CD4-positive, alpha-beta T cell treated with Interleukin-12 subunit alpha and Interleukin-12 subunit beta, for 1 hour (primary cell): ENCODE data around the gene CTSW.

ENCODE experiments used
- DNase-seq: peaks from one replicate; pipeline ENCODE4 v3.0.0-alpha.2; 2020

CTSW gene

DNA sequence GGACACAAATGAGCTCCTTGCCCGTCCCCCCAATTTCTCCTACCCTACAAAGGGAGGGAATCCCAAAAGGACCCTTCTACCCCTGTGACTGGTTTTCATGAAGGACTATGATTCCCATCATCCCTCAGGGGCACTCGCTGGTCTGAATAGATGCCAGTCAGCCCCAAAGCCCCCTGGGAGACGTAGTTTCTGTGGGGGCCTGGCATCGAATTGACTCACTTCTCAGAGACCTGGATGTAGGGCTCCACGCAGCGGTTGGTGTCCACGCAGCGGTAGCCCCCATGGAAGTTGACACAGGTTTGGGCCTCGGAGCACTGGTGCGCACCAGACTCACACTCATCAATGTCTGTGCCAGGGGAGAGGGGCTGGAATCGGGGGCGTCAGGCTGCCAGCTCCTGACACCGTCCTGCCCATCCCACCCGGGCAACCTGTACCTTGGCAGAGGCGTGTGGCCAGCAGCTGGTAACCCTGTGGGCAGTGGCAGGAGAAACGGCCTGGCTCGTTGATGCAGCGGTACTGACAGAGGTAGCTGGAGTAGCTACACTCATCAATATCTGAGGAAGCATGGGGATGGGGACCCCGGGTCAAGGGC lies 11.5 kb upstream of the CTSW start:
- peak; percentile 45 for DNase-seq

DNA sequence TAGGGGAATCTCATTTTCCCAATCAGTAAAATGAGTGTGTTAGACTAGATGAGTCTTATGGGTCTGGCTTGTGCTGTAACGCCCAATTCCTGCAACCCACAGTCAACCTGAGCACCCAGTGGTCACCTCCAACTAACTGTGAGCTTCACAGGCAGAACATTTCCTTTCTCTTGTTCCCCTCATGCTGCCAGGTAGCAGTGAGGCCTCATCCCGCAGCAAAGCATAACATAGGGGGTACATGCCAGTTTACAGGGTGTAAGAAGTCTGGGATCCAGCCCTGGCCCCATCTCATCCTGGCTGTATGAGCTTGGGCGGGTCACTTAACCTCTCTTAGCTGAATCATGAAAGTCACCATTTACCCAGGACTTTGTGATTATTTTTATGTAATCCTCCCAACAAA lies 10.7 kb upstream of the CTSW start:
- DNase-seq: no peak

DNA sequence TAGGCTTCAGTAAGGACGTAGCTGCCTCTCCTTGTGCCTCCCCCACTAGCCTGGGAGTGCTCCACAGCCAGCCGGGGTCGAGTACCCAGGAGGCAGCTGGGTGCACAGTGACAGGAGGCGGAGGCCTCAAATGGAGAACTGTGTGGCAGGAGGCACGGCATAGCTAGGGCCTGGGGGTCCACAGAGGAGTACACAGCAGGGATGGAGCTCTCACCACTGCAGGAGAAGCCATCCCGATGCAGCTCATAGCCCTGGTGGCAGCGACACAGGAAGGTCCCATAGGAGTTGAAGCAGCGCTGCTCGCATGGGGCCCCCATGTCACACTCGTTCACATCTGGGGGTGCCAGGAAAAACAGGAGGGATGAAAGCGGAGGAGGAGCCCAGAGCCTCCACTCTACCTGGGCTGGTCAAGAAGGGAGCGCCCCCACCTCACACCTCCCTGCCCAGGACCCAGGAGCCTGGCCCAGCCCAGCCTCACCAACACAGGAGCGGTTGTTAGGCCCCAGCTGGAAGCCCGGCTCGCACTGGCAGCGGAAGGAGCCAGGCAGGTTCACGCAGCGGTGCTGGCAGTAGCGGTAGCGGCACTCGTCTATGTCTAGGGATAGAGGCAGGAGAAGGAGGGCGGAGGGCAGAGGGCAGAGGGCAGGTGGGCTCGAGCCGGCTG lies 9.9 kb upstream of the CTSW start:
- DNase-seq: no peak

DNA sequence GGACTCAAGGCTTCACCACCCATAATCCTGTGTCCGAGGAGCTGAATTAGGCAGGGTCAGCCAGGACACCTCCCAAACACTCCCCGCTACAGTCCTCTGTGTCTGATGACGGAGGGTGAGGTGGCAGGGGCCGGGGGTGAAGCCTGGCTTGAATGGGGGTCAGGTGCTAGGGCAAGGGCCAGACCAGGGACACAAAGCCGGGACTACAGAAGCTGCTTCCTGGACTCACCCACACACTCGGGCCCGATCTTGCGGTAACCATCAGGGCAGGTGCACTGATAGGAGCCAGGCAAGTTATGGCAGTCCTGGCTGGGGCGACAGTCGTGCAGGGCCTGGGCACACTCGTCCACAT lies 9.4 kb upstream of the CTSW start:
- DNase-seq: no peak

DNA sequence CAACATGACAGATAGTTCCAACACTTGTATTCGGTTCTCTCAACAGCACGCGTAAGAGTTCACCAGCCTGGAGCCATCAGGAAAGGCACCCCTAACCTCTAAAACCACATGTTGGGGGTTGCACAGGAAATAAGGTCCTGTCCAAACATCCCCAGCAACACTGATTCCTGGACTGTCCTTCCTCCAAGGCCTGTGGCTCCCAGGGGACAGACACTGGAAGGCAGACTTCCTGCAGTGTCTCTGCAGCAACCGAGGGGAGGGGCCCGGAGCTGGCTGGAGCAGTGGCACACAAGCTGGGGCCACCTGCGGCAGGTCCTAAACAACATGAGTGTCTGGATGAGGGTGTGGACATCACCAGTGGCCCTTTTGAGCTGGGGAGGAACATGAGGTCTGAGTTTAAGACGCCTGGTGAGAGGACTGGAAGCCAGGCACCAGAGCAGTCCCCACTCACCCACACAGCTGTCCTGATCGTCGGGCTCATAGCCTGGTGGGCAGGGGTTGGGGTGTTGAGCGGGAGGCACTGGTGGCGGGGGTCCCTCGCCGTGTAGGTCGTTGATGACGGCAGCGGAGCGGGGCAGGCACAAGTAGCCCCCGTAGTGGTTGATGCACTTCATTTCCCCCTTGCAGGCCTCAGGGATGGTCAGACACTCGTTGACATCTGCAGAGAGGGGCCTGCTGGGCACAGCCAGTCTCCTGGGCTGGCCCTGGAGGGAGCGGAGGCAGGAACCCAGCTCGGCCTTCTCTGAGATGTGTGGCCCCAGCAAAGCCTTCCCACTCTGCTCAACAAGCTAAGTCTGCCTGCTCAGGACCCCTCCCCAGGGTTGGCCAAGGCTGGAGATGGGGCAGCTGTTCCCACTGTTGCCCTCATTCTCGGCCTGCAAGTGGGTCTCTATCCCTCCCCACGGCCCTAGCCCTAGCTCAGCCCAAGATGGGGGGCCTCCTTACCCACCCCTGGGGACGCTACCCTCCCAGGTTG lies 8.6 kb upstream of the CTSW start:
- DNase-seq: no peak

DNA sequence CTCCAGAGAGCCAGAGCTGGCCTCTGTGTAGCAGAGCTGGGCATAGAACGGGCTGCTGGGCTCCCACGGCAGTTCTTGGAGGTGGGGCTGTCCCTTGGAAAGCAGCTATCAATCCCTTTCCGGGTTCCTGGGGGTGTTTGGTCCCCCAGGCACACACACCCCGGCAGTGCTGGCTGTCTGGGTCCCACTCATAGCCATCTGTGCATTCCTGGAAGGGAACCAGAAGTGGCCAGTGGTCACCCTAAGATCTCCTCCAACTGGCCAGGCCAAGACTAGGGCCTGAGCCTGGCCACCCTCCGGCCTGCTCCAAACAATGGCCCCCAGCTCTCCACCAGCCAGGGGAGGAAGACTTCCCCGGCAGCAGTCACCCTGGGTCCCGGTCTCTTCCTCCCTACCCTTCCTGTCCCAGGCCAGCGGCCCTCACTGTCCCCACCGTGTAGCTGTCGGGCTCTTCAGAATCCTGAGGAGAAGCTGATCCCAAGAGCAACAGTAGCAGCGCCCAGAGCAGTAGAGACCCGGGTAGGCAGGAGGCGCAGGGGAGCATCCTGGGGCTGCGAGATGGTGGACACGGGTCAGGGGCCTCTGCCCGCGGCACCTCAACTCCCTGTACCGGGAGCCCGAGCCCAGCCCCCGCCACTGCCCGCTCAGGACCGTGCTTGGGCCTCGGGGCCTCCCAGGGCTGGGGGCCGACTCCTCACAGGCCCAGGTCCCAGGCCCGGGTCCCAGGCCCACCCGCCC lies 7.7 kb upstream of the CTSW start:
- no peak for DNase-seq

DNA sequence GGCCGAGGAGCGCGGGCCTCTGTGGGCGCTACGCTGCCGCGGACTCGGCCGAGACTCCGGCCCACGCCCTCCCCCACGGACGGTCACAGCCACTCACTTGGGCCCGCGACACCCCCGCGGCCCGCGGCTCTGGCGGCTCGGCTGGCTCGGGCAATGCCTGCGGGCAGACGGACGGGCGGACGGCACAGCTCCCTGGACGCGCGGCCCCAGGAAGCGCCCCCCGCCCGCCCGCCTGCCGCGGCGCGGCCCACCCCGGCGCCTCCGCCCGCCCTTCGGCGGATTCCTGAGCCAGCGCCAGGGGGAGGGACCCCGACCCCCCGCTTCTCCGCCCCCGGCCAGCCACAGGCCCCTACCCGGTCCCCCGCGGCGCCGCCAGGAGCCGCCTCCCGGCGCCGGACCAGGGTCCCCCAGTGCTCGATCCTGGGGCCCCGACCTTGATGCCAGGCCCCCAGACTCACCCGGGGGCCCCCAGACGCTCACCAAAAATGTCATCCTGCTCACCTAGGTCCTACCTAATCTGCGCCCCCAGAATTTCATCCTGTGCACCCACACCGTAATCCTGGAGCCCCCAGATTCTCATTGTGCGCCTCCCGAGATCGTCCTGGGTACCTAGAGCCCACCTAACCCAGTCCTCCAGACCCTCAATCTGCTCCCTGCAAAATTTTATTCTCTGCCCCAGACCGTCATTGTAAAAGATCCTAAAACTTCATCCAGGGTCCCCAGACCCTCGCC lies 6.9 kb upstream of the CTSW start, which contains the start of gene EFEMP2:
EFEMP2 (minus strand) TSS at position 215 of the 732 bp plus-strand sequence. CDS start 446 bp downstream, outside the sequence.
- DNase-seq: no peak

DNA sequence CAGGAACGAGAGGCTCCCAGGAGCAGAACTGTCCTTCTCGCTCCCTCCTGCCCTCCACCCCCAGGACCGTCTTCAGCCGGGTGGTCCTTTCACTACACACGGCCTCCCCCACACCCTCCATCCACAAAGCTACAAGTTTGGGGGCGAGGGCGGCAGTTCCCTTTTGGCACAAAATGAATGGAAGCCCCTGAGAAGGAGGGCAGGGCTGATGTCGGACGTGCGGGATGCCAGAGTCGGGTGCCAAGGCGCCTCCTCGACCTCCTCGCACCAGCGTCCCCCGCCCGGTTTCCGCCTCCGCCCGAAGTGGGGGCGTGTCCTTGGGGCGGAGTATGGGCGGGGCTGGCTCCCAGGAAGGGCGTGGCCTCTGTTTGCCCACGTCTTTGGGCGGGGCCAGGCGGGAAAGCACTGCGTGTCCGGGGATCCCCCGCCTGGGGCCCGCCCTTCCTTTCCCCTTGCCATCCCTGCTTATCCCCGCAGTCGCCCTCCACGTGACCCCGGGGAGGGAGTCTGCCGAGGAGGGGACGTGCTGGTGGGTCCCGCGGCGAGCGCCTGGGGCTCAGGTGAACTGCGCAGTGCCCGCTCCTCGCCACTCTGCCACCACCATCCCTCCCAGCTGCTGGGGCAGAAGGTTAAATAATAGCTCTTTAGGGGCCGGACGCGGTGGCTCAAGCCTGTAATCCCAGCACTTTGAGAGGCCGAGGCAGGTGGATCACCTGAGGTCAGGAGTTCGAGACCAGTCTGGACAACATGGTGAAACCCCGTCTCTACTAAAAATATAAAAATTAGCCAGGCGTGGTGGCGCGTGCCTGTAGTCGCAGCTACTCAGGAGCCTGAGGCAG lies 6.1 kb upstream of the CTSW start:
- DNase-seq: peak; percentile 97

DNA sequence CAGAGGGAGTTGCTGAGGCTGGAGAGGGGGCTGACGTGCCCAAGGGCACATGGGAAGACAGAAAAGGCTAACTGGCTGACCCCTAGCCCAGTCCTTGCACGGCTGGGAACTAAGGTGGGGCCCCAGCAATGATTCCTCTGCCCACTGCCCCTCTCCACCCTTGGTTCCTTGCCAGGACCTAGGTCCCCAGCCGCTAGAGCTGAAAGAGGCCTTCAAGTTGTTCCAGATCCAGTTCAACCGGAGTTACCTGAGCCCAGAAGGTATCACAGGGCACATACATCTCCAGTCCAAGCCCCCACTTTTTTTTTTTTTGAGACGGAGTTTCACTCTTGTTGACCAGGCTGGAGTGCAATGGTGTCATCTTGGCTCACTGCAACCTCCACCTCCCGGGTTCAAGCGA lies 390 bp downstream of the CTSW start:
- DNase-seq: no peak

DNA sequence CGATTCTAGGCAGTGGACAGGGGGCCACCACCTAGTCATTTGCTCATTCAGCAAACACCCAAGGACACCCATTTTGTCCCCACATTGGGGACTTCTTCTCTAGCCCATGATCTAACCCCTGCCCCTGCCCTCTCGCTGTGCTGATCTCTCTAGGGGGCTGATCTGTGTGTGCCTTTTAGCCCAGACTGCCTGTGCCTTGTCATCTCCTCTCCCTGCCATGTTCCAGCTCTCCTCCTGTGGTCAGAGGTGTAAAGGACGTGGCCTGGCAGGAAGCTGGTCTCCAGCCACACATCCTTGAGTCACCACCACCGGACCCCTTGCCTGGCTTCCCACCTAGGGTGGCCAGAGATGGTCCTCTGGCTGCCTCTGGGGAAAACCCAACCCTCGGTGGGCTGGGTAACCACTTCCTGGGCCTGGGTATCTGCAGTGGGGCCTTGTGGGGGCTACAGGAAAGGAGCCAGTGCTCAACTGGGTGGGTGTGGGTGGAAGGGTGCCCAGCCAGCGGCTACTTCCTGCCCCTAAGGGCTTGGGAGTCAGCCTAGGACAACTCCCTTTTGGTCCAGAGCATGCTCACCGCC lies 1.3 kb downstream of the CTSW start:
- no peak for DNase-seq

DNA sequence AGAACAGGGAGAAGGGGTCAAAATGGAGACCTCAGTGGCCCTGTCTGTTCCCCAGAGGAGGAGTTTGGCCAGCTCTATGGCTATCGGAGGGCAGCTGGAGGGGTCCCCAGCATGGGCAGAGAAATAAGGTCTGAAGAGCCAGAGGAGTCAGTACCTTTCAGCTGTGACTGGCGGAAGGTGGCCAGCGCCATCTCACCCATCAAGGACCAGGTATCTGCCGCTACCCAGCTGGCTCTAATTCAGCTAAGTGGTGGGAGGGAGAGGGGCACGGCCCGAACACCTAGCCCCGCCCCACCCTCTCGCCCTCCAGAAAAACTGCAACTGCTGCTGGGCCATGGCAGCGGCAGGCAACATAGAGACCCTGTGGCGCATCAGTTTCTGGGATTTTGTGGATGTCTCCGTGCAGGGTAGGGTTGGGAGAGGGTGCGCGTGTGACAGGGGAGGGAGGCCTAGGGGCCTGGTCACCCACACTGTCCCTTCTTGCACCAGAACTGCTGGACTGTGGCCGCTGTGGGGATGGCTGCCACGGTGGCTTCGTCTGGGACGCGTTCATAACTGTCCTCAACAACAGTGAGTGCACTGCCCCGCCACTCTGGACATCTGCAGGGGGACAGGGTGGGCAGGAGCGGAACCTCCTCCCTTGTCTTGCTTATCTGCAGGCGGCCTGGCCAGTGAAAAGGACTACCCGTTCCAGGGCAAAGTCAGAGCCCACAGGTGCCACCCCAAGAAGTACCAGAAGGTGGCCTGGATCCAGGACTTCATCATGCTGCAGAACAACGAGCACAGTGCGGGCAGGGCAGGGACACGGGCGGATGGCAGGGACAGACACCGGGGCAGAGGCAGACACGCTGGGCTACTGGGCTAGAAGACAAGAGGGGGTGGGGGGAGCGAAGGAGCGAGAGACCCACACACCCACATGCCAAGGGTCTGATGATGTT lies 2.8 kb downstream of the CTSW start:
- no peak for DNase-seq

DNA sequence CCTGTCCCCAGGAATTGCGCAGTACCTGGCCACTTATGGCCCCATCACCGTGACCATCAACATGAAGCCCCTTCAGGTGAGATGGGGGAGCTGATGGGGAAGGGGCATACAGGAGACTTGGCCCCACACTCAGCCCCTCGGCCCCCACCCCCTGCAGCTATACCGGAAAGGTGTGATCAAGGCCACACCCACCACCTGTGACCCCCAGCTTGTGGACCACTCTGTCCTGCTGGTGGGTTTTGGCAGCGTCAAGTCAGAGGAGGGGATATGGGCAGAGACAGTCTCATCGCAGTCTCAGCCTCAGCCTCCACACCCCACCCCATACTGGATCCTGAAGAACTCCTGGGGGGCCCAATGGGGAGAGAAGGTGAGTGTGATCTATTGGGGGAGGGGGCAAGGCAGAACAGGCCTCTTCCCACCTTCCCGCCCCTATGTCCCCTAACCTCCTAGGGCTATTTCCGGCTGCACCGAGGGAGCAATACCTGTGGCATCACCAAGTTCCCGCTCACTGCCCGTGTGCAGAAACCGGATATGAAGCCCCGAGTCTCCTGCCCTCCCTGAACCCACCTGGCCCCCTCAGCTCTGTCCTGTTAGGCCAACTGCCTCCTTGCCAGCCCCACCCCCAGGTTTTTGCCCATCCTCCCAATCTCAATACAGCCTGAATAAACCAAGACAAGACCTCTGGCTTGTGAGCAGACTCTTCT lies 3.6 kb downstream of the CTSW start:
- no peak for DNase-seq

DNA sequence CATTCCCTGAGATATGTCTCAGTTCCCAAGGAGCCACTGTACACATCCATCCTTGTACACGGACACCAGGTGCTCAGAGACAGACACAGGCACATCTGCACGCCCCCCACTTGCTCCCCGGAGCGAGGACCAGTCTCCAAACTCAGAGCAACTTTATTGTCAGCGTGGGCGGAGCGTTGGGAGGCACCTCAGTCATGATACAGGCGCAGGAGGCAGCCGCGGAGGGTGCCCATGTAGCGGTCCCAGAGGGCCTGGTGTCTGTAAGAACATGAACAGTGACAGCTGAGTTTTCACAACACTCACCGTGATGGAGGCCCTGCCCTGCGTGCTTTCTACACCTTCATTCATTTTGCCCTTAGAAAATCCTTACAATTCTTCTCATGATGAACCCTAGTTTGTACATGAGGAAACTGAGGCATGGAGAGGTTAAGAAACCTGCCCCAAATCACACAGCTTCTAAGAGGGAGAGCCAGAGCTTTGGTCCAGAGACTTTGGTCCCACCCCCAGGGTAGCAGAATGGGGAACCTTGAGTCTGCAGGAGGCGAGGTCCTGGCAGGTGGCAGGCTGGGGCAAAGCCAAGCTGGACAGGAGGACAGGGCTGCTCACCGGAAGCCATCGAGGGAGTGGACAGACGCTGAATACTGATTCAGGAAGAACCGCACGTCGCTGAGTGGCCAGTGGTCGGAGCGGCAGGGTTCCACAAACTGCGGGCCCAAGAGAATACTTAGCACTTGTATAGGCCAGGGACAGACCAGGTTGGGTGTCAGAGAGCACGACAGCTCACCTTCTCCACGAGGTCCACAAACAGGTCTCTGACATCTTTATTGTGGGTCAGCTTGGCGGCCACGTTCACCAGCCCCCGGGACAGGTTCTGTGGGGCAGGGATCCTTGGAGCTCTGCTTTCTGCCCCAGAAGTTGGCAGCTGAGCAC lies 4.4 kb downstream of the CTSW start:
- no peak for DNase-seq

DNA sequence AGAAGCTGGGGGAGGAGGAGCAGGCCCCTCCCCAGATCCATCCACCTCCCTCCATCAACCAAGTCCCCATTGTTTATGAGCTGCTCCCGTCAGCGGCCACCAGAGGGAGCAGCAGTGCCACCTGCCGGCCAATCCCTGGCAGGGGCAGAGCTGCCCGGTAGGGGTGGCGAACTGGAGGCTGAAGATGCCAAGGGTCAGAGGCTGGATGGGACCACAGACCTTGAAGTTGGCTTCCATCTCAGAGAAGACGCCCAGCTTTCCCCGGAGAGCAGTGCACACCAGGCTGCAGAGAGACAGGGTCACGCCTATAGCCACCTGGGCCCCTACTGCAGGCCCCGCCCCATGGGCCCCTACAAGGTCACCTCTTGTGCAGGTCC lies 5.1 kb downstream of the CTSW start:
- DNase-seq: peak; percentile 87

DNA sequence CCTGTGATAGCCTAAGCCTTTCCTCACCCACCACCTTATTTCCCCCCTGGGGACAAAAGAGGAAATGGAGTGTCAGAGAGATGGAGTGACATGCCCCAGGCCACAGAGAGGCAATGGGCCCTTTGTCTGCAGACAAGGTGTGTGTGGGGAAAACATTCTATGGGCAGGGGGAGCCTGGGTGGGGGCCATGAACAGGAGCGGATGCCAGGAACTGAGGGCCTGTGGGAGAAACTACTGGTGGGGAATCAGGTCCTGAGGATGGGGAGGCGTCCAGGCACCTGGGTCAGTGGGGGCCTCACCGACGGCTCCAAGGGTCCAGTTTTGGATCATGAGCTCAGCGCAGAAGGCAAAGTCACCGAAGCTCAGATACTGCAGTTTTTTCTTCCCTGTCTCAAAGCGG lies 5.6 kb downstream of the CTSW start:
- DNase-seq: no peak

DNA sequence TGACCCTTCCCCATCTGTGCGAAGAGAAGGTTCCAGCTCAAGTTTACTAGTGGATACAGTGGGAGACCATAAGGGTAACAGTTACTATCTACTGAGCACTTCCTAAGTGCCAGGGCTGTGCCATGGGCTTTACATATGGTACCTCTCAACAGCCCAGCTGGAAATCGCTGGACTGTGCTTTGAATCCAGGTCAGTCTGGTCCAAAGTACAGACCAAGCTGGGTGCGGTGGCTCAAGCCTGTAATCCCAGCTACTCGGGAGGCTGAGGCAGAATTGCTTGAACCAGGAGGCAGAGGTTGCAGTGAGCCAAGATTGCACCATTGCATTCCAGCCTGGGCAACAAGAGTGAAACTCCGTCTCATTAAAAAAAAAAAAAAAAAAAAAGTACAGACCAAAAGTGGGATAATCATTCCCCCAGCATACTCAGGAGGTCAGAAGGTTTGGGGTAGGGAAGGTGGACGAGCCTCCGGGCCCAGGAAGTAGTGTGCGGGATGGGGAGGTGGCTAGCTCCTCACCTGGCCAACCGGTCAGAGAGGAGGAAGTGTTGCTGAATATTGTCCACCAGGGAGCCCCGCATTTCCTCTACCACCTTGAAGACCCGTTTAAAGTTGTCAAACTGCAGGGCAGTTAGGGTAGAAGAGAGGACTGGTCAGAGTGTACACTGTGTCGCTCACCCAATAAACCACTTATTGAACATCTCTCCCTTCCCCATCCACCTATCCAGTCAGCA lies 6.3 kb downstream of the CTSW start:
- DNase-seq: no peak
